ENCODE results near the gene TNIK. TPM values are rescaled to one million over a fixed set of nuclear protein-coding genes. Genes with fewer than 3 reads are reported as not detected.
"Not testable (repeated sequence)": the region's sequence is repeated elsewhere in the genome, so short reads cannot be mapped to it uniquely, and the experiment has no call there.

TNIK gene
- total and polyA plus RNA-seq, 3 donors from 2014 or later: 39.3 to 99.6 (median 83.5) TPM

DNA sequence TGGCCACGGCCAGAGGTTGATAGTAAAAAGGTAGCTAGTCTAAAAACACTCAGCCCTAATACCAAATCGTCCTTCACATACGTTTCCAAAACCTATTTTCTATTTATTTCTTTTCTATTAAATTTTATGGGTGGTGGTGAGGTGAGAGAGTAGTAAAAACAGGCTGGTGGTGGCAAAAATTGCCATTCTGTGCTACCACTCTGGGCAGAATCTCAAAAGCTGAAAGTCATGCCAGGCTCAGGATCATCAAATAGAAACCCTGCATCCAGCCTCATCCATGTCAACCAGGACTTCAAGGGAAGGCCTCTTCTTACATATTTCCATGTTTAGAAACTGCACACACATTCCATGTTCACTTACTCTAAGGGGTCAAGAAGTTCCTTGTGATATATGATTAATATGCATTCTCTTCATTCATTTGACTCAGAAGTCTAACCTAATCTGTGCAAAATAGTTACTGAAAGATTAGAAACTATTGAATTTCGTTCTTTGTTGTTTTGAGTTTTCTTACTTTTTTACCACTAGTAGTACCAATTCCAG lies 153.1 kb downstream of the TNIK start:
- H3K36me3 ChIP-seq (ENCODE audit: low read depth, missing control alignments): no peaks in the 10 kb centered on the region
- 56% methylated on average over 4 of the region's 4 CpGs for WGBS, 2 donors
- H3K4me3 ChIP-seq: no peak overlapping the region
- H3K9me3 ChIP-seq: no peaks in the 10 kb centered on the region
- no peak for DNase-seq
- no peaks in the 10 kb centered on the region for H3K4me1 ChIP-seq
- H3K27ac ChIP-seq: peak overlapping the region in 1 of 2 donors; percentile 29
- H3K27me3 ChIP-seq: no peaks in the 10 kb centered on the region
- intact Hi-C loops (cut with DNase I; ENCODE audit: low total_unique reads): no loop called here
- no peak for TF ChIP-seq POLR2A (IDR thresholded peaks at IDR 0.05)
- TF ChIP-seq, protein P1, sequence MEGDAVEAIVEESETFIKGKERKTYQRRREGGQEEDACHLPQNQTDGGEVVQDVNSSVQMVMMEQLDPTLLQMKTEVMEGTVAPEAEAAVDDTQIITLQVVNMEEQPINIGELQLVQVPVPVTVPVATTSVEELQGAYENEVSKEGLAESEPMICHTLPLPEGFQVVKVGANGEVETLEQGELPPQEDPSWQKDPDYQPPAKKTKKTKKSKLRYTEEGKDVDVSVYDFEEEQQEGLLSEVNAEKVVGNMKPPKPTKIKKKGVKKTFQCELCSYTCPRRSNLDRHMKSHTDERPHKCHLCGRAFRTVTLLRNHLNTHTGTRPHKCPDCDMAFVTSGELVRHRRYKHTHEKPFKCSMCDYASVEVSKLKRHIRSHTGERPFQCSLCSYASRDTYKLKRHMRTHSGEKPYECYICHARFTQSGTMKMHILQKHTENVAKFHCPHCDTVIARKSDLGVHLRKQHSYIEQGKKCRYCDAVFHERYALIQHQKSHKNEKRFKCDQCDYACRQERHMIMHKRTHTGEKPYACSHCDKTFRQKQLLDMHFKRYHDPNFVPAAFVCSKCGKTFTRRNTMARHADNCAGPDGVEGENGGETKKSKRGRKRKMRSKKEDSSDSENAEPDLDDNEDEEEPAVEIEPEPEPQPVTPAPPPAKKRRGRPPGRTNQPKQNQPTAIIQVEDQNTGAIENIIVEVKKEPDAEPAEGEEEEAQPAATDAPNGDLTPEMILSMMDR (IDR thresholded peaks at IDR 0.05): no peak

GRCh38 chr3:171306631-171307030 lies 153.6 kb downstream of the TNIK start:
- TF ChIP-seq, protein P1 (IDR thresholded peaks at IDR 0.05): no peak
- TF ChIP-seq POLR2A (IDR thresholded peaks at IDR 0.05): no peak
- 34 to 36% methylated on average over 6 of the region's 6 CpGs for WGBS, 2 donors
- H3K27ac ChIP-seq: peak overlapping the region in 1 of 2 donors; percentile 29
- no peak overlapping the region for H3K4me3 ChIP-seq
- H3K9me3 ChIP-seq: no peaks in the 10 kb centered on the region
- DNase-seq: peak; percentile 66
- no peaks in the 10 kb centered on the region for H3K27me3 ChIP-seq
- intact Hi-C loops (cut with DNase I; ENCODE audit: low total_unique reads): no loop called here
- H3K36me3 ChIP-seq (ENCODE audit: low read depth, missing control alignments): no peaks in the 10 kb centered on the region
- H3K4me1 ChIP-seq: no peaks in the 10 kb centered on the region

- H3K27me3 ChIP-seq; DNase-seq; H3K4me1 ChIP-seq; H3K27ac ChIP-seq; H3K36me3 ChIP-seq (ENCODE audit: low read depth, missing control alignments); H3K9me3 ChIP-seq; H3K4me3 ChIP-seq; intact Hi-C loops (cut with DNase I; ENCODE audit: low total_unique reads): not testable (repeated sequence)
- 87 to 88% methylated on average over 3 of the region's 3 CpGs for WGBS, 2 donors
Measured at GRCh38 chr3:171305823-171306222, 154.4 kb downstream of the TNIK start.

DNA sequence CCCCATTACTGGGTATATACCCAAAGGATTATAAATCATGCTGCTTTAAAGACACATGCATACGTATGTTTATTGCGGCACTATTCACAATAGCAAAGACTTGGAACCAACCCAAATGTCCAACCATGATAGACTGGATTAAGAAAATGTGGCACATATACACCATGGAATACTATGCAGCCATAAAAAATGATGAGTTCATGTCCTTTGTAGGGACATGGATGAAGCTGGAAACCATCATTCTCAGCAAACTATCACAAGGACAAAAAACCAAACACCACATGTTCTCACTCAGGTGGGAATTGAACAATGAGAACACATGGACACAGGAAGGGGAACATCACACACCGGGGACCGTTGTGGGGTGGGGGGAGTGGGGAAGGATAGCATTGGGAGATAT lies 155.7 kb downstream of the TNIK start:
- H3K4me1 ChIP-seq; H3K36me3 ChIP-seq (ENCODE audit: low read depth, missing control alignments); H3K27ac ChIP-seq; H3K9me3 ChIP-seq; DNase-seq; H3K4me3 ChIP-seq; H3K27me3 ChIP-seq; intact Hi-C loops (cut with DNase I; ENCODE audit: low total_unique reads): not testable (repeated sequence)
- WGBS, 2 donors: 85 to 94% methylated on average over 3 to 4 of the region's 4 CpGs

DNA sequence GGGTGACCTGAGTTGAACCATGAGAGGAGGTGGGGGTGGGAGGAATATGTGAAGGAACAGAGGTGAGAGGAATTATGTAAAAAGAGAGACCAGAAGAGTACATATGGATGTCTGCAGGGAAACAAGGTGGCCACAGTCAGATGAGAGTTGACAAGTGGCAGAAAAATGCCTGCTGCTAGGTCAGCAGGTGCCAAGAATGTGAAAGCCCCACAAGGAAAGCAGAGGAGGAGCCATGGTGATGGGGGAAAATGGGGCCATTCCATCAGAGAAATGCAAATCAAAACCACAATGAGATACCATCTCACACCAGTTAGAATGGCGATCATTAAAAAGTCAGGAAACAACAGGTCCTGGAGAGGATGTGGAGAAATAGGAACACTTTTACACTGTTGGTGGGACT lies 156.2 kb downstream of the TNIK start:
- WGBS, 2 donors: 100% methylated on average over 1 of the region's 1 CpG
- H3K4me1 ChIP-seq; intact Hi-C loops (cut with DNase I; ENCODE audit: low total_unique reads); H3K27me3 ChIP-seq; DNase-seq; H3K27ac ChIP-seq; H3K36me3 ChIP-seq (ENCODE audit: low read depth, missing control alignments); H3K9me3 ChIP-seq; H3K4me3 ChIP-seq: not testable (repeated sequence)

- Histone ChIP-seq H3K27me3 (no peaks in the 10 kb centered on the region), H3K4me1 (no peaks in the 10 kb centered on the region), H3K36me3 (ENCODE audit: low read depth, missing control alignments) (no peaks in the 10 kb centered on the region), H3K27ac (no peak overlapping the region), H3K9me3 (no peaks in the 10 kb centered on the region), H3K4me3 (no peak overlapping the region)
- intact Hi-C loops (cut with DNase I; ENCODE audit: low total_unique reads): no loop called here
- 92 to 97% methylated on average over 1 of the region's 1 CpG for WGBS, 2 donors
- DNase-seq: no peak
- TF ChIP-seq POLR2A (IDR thresholded peaks at IDR 0.05): no peak
- TF ChIP-seq, protein P1 (IDR thresholded peaks at IDR 0.05): no peak
Measured at GRCh38 chr3:171301998-171302397, 158.2 kb downstream of the TNIK start.
